HepG2 (cell line): ENCODE data around the gene FANK1.

Experiments used
- FOXO1 ChIP-seq: sonication (generic); formaldehyde crosslinking; IDR thresholded peaks from 2 replicates; pipeline ENCODE4 v1.4.0; 2020; ENCODE audit warnings: missing genetic modification reagents
- GZF1 ChIP-seq: sonication (generic); formaldehyde crosslinking; IDR thresholded peaks from 2 replicates; pipeline ENCODE4 v1.5.1; 2020; ENCODE audit warnings: mild to moderate bottlenecking, missing genetic modification reagents
- PAF1 ChIP-seq: IDR thresholded peaks from 2 replicates; pipeline ENCODE4 v1.6.1; 2016; ENCODE audit warnings: missing genetic modification reagents, missing compliant biosample characterization
- PHF8 ChIP-seq: sonication (generic); formaldehyde crosslinking; IDR thresholded peaks from 2 replicates; pipeline ENCODE4 v1.5.0; 2020; ENCODE audit warnings: missing genetic modification reagents
- ZNF776 ChIP-seq: sonication (generic); formaldehyde crosslinking; IDR thresholded peaks from 2 replicates; pipeline ENCODE4 v1.4.0; 2020; ENCODE audit warnings: mild to moderate bottlenecking, missing genetic modification reagents
- TF ChIP-seq, protein P1 (sequence below): sonication (generic); formaldehyde crosslinking; conservative IDR thresholded peaks from 2 replicates; pipeline ENCODE4 v1.8.0; 2022; ENCODE audit warnings: low read depth, missing genetic modification reagents
- TF ChIP-seq, protein P2 (sequence below): IDR thresholded peaks from 2 replicates; pipeline ENCODE4 v1.6.1; 2016; ENCODE audit warnings: mild to moderate bottlenecking
- TF ChIP-seq, protein P3 (sequence below): sonication (generic); formaldehyde crosslinking; IDR thresholded peaks from 2 replicates; pipeline ENCODE4 v1.4.0; 2020; ENCODE audit warnings: low read depth, missing genetic modification reagents
- TF ChIP-seq, protein P4 (sequence below): sonication (generic); formaldehyde crosslinking; IDR thresholded peaks from 2 replicates; pipeline ENCODE4 v1.5.0; 2020; ENCODE audit warnings: mild to moderate bottlenecking, missing genetic modification reagents, moderate library complexity

DNA sequence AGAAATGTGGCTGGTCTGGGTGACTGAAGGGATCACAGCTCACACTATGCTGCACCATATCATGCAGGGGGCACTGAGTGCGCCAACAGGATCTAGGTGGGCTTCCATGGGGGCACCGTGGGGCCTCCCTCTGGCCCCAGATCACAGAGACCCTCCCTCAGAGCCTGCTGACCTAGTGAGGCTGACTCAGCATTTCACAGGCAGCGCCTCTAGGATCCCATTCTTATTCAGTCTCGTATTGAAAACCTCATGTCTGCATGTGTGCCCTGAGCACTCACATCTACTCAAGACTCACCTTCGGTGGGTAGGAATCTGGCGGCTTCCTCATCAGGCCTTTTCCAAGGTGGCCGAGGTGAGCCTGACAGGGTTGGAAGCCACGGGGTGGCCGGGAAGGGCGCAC is 141.6 kb downstream of the FANK1 start:
- TF ChIP-seq, protein P1, sequence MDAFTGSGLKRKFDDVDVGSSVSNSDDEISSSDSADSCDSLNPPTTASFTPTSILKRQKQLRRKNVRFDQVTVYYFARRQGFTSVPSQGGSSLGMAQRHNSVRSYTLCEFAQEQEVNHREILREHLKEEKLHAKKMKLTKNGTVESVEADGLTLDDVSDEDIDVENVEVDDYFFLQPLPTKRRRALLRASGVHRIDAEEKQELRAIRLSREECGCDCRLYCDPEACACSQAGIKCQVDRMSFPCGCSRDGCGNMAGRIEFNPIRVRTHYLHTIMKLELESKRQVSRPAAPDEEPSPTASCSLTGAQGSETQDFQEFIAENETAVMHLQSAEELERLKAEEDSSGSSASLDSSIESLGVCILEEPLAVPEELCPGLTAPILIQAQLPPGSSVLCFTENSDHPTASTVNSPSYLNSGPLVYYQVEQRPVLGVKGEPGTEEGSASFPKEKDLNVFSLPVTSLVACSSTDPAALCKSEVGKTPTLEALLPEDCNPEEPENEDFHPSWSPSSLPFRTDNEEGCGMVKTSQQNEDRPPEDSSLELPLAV (CRISPR knock-in tag), result no peak
- TF ChIP-seq GZF1 (CRISPR knock-in tag), result no peak
- no peak for TF ChIP-seq ZNF776 (CRISPR knock-in tag)
- TF ChIP-seq FOXO1 (CRISPR knock-in tag), result no peak
- no peak for TF ChIP-seq PHF8
- TF ChIP-seq, protein P2, sequence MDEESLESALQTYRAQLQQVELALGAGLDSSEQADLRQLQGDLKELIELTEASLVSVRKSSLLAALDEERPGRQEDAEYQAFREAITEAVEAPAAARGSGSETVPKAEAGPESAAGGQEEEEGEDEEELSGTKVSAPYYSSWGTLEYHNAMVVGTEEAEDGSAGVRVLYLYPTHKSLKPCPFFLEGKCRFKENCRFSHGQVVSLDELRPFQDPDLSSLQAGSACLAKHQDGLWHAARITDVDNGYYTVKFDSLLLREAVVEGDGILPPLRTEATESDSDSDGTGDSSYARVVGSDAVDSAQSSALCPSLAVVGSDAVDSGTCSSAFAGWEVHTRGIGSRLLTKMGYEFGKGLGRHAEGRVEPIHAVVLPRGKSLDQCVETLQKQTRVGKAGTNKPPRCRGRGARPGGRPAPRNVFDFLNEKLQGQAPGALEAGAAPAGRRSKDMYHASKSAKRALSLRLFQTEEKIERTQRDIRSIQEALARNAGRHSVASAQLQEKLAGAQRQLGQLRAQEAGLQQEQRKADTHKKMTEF, result no peak
- TF ChIP-seq, protein P3, sequence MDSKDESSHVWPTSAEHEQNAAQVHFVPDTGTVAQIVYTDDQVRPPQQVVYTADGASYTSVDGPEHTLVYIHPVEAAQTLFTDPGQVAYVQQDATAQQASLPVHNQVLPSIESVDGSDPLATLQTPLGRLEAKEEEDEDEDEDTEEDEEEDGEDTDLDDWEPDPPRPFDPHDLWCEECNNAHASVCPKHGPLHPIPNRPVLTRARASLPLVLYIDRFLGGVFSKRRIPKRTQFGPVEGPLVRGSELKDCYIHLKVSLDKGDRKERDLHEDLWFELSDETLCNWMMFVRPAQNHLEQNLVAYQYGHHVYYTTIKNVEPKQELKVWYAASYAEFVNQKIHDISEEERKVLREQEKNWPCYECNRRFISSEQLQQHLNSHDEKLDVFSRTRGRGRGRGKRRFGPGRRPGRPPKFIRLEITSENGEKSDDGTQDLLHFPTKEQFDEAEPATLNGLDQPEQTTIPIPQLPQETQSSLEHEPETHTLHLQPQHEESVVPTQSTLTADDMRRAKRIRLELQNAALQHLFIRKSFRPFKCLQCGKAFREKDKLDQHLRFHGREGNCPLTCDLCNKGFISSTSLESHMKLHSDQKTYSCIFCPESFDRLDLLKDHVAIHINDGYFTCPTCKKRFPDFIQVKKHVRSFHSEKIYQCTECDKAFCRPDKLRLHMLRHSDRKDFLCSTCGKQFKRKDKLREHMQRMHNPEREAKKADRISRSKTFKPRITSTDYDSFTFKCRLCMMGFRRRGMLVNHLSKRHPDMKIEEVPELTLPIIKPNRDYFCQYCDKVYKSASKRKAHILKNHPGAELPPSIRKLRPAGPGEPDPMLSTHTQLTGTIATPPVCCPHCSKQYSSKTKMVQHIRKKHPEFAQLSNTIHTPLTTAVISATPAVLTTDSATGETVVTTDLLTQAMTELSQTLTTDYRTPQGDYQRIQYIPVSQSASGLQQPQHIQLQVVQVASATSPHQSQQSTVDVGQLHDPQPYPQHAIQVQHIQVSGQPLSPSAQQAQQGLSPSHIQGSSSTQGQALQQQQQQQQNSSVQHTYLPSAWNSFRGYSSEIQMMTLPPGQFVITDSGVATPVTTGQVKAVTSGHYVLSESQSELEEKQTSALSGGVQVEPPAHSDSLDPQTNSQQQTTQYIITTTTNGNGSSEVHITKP (CRISPR knock-in tag), result no peak
- TF ChIP-seq, protein P4, sequence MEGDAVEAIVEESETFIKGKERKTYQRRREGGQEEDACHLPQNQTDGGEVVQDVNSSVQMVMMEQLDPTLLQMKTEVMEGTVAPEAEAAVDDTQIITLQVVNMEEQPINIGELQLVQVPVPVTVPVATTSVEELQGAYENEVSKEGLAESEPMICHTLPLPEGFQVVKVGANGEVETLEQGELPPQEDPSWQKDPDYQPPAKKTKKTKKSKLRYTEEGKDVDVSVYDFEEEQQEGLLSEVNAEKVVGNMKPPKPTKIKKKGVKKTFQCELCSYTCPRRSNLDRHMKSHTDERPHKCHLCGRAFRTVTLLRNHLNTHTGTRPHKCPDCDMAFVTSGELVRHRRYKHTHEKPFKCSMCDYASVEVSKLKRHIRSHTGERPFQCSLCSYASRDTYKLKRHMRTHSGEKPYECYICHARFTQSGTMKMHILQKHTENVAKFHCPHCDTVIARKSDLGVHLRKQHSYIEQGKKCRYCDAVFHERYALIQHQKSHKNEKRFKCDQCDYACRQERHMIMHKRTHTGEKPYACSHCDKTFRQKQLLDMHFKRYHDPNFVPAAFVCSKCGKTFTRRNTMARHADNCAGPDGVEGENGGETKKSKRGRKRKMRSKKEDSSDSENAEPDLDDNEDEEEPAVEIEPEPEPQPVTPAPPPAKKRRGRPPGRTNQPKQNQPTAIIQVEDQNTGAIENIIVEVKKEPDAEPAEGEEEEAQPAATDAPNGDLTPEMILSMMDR (CRISPR knock-in tag), result no peak
- no peak for TF ChIP-seq PAF1 (CRISPR knock-in tag)
